ENCODE measurements around the gene ATP6V0B. TPM values are rescaled to one million over a fixed set of nuclear protein-coding genes. Genes with fewer than 3 reads are reported as not detected.
A peak's percentile ranks its signal among the peaks of the same experiment; 100 is the strongest.

The ATP6V0B gene
- polyA plus RNA-seq, 1 donor from 2014 or later, result 580 TPM

DNA sequence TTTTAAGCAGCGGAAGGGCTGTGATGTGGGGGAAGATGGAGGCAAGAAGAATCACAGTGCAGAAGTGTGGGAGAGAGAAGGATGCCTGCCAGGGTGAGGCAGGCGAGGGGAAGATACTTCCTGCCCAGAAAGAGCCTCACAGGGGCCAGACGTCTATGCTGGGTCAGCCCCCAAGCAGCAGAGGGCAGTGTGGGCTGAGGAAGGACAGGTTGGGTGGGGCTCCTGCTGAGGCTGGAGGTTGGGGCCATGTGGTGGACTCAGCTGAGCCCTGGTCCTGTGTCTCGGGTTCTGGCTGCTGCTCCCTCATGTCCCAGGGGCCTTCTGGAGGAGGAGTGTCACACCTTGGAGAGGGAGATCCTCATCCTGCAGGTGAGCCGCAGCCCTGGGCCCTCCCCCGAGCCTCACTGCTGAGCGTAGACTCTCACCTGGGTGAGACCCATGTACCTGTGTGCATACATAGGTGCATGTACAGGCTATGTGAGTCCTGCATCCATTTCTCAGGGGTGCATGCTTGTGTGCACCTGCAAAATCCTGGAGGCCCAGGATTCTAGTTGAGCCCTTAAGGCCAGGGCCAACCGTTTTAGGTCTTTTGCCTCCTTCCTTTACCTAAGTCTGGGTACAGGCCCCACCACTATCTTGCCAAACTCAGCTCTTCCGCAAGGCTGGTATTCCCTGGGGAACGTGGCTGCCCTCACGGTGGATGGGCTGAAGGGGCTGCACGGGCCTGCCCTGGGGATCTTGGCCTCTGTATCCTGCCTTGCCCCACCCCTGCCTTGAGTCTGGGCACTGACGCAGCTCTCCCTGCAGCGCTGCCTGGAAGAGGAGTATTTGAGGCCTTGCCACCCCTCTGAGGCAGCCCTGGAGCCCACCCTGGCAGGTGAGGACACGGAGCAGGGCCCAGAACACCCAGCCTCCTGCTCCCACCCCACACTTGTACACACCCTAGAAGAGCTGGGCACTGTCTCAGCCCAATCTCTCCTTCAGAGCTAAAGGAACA is 20.3 kb downstream of the ATP6V0B start:
- TF ChIP-seq POLR2AphosphoS5 (IDR thresholded peaks at IDR 0.05), result no peak
- no peaks in the 10 kb centered on the region for H3K9me2 ChIP-seq (ENCODE audit: insufficient read depth, low read length)
- no peaks in the 10 kb centered on the region for H3K27me3 ChIP-seq (ENCODE audit: insufficient read depth, low read depth, low read length)
- H3F3A ChIP-seq (ENCODE audit: insufficient read depth, low read length, poor library complexity, severe bottlenecking), result no peaks in the 10 kb centered on the region
- no peak overlapping the region for H3K4me2 ChIP-seq (ENCODE audit: low read length)
- H3K36me3 ChIP-seq (ENCODE audit: insufficient read depth, low read length), result no peaks in the 10 kb centered on the region
- H4K20me1 ChIP-seq (ENCODE audit: insufficient read depth), result no peaks in the 10 kb centered on the region
- no peak overlapping the region for H2AFZ ChIP-seq (ENCODE audit: low read depth, low read length)
- no peak overlapping the region for H3K4me3 ChIP-seq (ENCODE audit: low read length)
- H3K9ac ChIP-seq (ENCODE audit: low read length), result no peak overlapping the region
- H3K79me2 ChIP-seq (replicated peaks; ENCODE audit: insufficient read depth, low read length), result no peaks in the 10 kb centered on the region
- no peak overlapping the region for H3K27ac ChIP-seq (ENCODE audit: low read length)
- H3K9me3 ChIP-seq (ENCODE audit: low read length), result no peaks in the 10 kb centered on the region

DNA sequence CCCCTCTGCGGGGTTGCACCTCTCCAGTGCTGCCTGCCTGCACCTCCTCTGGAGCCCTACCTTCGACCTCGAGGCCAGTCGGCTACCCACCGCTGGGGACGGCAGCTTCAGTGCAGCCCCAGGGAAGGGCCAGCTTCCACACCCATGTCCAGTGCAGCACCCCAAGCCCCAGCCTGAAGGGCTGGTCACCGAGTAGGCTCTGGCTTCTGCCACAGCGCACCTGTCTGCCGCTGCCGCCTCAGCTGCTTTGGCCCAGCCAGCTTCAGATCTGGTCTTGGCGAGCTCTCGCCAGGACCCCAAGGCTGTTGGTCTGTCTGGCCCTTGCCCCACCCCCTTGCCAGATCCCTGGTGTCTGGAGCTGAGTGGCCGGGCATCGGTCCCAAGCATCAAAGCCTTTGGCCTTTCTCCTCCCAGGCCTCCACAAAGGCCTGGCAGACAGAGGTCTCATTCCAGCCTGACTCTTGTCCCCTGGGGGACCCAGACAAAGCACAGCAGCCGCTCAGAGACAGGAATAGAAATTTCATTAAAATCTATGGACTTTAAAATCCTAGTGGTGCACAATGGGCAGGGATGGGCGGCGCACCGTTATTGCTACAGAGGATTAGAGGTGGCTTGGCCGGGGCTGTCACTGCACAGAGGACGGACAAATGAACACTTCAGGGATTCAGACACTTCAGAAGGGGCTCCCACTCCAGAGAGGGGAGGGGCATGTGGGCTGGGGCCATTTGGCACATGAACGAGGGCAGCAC is 21.4 kb downstream of the ATP6V0B start:
- Histone ChIP-seq H3F3A (ENCODE audit: insufficient read depth, low read length, poor library complexity, severe bottlenecking) (no peaks in the 10 kb centered on the region), H3K4me2 (ENCODE audit: low read length) (no peak overlapping the region), H3K9me3 (ENCODE audit: low read length) (no peaks in the 10 kb centered on the region), H3K9me2 (ENCODE audit: insufficient read depth, low read length) (no peaks in the 10 kb centered on the region), H3K4me3 (ENCODE audit: low read length) (no peak overlapping the region), H3K36me3 (ENCODE audit: insufficient read depth, low read length) (no peaks in the 10 kb centered on the region), H4K20me1 (ENCODE audit: insufficient read depth) (no peaks in the 10 kb centered on the region), H2AFZ (ENCODE audit: low read depth, low read length) (no peak overlapping the region), H3K79me2 (replicated peaks; ENCODE audit: insufficient read depth, low read length) (no peaks in the 10 kb centered on the region), H3K27ac (ENCODE audit: low read length) (no peak overlapping the region), H3K27me3 (ENCODE audit: insufficient read depth, low read depth, low read length) (no peaks in the 10 kb centered on the region), H3K9ac (ENCODE audit: low read length) (peak overlapping the region; percentile 1)
- TF ChIP-seq, protein P1, sequence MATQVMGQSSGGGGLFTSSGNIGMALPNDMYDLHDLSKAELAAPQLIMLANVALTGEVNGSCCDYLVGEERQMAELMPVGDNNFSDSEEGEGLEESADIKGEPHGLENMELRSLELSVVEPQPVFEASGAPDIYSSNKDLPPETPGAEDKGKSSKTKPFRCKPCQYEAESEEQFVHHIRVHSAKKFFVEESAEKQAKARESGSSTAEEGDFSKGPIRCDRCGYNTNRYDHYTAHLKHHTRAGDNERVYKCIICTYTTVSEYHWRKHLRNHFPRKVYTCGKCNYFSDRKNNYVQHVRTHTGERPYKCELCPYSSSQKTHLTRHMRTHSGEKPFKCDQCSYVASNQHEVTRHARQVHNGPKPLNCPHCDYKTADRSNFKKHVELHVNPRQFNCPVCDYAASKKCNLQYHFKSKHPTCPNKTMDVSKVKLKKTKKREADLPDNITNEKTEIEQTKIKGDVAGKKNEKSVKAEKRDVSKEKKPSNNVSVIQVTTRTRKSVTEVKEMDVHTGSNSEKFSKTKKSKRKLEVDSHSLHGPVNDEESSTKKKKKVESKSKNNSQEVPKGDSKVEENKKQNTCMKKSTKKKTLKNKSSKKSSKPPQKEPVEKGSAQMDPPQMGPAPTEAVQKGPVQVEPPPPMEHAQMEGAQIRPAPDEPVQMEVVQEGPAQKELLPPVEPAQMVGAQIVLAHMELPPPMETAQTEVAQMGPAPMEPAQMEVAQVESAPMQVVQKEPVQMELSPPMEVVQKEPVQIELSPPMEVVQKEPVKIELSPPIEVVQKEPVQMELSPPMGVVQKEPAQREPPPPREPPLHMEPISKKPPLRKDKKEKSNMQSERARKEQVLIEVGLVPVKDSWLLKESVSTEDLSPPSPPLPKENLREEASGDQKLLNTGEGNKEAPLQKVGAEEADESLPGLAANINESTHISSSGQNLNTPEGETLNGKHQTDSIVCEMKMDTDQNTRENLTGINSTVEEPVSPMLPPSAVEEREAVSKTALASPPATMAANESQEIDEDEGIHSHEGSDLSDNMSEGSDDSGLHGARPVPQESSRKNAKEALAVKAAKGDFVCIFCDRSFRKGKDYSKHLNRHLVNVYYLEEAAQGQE (IDR thresholded peaks at IDR 0.05; ENCODE audit: borderline replicate concordance), result no peak

DNA sequence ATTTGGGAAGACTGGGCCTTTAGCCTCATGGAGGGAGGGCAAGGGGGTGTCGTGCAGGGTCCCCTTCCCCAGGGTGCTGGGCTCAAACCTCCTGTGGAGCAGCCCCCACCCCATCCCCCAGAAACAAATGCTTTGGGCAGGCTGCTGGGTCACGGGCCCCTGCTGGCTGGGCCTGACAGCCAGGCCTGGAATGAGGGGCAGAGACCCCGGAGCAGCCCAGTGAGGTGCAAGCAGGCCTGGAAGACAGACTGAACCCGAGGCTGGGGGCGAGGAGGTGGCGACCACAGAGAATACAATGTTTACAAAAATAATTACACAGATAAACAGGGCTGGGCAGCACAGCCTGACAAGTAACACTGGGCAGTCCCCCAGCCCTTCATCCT is 22.0 kb downstream of the ATP6V0B start:
- Histone ChIP-seq H3K4me3 (ENCODE audit: low read length) (no peak overlapping the region), H4K20me1 (ENCODE audit: insufficient read depth) (no peaks in the 10 kb centered on the region), H3K9me2 (ENCODE audit: insufficient read depth, low read length) (no peaks in the 10 kb centered on the region), H3K9ac (ENCODE audit: low read length) (peak overlapping the region; percentile 1), H3K27ac (ENCODE audit: low read length) (no peak overlapping the region), H3F3A (ENCODE audit: insufficient read depth, low read length, poor library complexity, severe bottlenecking) (no peaks in the 10 kb centered on the region), H3K4me2 (ENCODE audit: low read length) (no peak overlapping the region), H3K27me3 (ENCODE audit: insufficient read depth, low read depth, low read length) (no peaks in the 10 kb centered on the region), H3K9me3 (ENCODE audit: low read length) (no peaks in the 10 kb centered on the region), H3K79me2 (replicated peaks; ENCODE audit: insufficient read depth, low read length) (no peaks in the 10 kb centered on the region), H2AFZ (ENCODE audit: low read depth, low read length) (no peak overlapping the region), H3K36me3 (ENCODE audit: insufficient read depth, low read length) (no peaks in the 10 kb centered on the region)
- TF ChIP-seq EZH2 (IDR thresholded peaks at IDR 0.05; ENCODE audit: borderline replicate concordance, insufficient read depth, low read length, poor library complexity, severe bottlenecking) (no peak), TAF1 (IDR thresholded peaks at IDR 0.05; ENCODE audit: low read depth) (no peak), POLR2AphosphoS5 (IDR thresholded peaks at IDR 0.05) (no peak), EP300 (conservative IDR thresholded peaks at IDR 0.05; ENCODE audit: poor library complexity, severe bottlenecking) (no peak), RAD21 (conservative IDR thresholded peaks at IDR 0.05) (no peak), SMC3 (conservative IDR thresholded peaks at IDR 0.05; ENCODE audit: poor library complexity) (no peak)
- TF ChIP-seq, protein P1 (IDR thresholded peaks at IDR 0.05; ENCODE audit: borderline replicate concordance), result no peak

Measured in neural cell (in vitro differentiated cells).